Right lobe of liver (tissue), 4 donors: ENCODE results near the gene NRXN3.

Experiments used
- CTCF ChIP-seq, 4 donors: fragments of 200-600 bp in 3 of 4; fragments of 450-650 bp in 1 of 4; IDR thresholded peaks; one replicate each; pipeline versions ENCODE4 v1.5.1 to v1.8.0; 2016 to 2022; ENCODE audit warnings: antibody characterized with exemption in 4 of 4, mild to moderate bottlenecking in 2 of 4
- POLR2A ChIP-seq: fragments of 450-650 bp; IDR thresholded peaks from one replicate; pipeline ENCODE4 v1.6.1; 2017; ENCODE audit warnings: antibody characterized with exemption, mild to moderate bottlenecking
- donor health status: DM: no; HTN: no; CAD: no.
- donor health status: DM: no; HTN: no; CAD: no.
- donor health status: DM: no; HTN: yes; CAD: no.

- TF ChIP-seq CTCF (IDR thresholded peaks at IDR 0.05): no peak
- no peak for TF ChIP-seq POLR2A
Measured at GRCh38 chr14:79080040-79080439, 909.9 kb downstream of the NRXN3 start.
